Lower leg skin (tissue), 4 donors: ENCODE results near the gene TUBGCP6. TPM values are rescaled to one million over a fixed set of nuclear protein-coding genes. Genes with fewer than 3 reads are reported as not detected.
"Not testable (repeated sequence)": the region's sequence is repeated elsewhere in the genome, so short reads cannot be mapped to it uniquely, and the experiment has no call there.

Source experiments
- DNase-seq, 2 donors: peaks; one replicate each; pipeline ENCODE4 v3.0.0-alpha.2; 2019; ENCODE audit warnings: low spot score in 2 of 2
- H3K4me3 ChIP-seq: fragments of 200-600 bp; sonication (generic); 2 replicates; pipeline ENCODE4 v1.5.1; 2017; ENCODE audit warnings: mild to moderate bottlenecking, low read depth; ENCODE audit not compliant: poor library complexity, severe bottlenecking
- CTCF ChIP-seq, 3 donors: fragments of 450-650 bp; IDR thresholded peaks; one replicate each; pipeline ENCODE4 v1.5.1; 2016; ENCODE audit warnings: antibody characterized with exemption in 3 of 3, mild to moderate bottlenecking in 3 of 3, moderate library complexity in 2 of 3
- POLR2A ChIP-seq, 2 donors: fragments of 450-650 bp; IDR thresholded peaks; one replicate each; pipeline ENCODE4 v1.6.1; 2016 to 2017; ENCODE audit warnings: antibody characterized with exemption in 2 of 2, mild to moderate bottlenecking in 1 of 2, moderate library complexity in 1 of 2
- WGBS, 2 donors: methylation state at CpG; one replicate each; pipeline ENCODE4 v1.1.5; 2018; 5-methylcytosine and 5-hydroxymethylcytosine counted together
- intact Hi-C: fragments of 100-400 bp; cut with DNase I; formaldehyde crosslinking; loops from one replicate; pipeline ENCODE4 v1.15.0; 2023; ENCODE audit warnings: low total_unique reads
- total RNA-seq, 4 donors: library from RNA; depleted of rRNA; stranded (reverse); fragments of >200 nt; gene quantifications; one replicate each; pipeline ENCODE4 v1.1.0, GENCODE V29; 2016

TUBGCP6 gene
- total RNA-seq, 4 donors from 2014 or later, result 37.1 to 67.0 (median 52.5) TPM

- WGBS, 2 donors, result 24 to 25% methylated on average over 26 to 30 of the region's 36 CpGs
- no peak overlapping the region for H3K4me3 ChIP-seq
- intact Hi-C loops, result no loop called here
- TF ChIP-seq POLR2A (IDR thresholded peaks at IDR 0.05), result no peak
- no peak for TF ChIP-seq CTCF (IDR thresholded peaks at IDR 0.05)
- DNase-seq, result no peak
Measured at GRCh38 chr22:50169181-50169759, 75.6 kb downstream of the TUBGCP6 start.

- H3K4me3 ChIP-seq, DNase-seq, intact Hi-C loops: not testable (repeated sequence)
- 63 to 77% methylated on average over 5 of the region's 5 CpGs for WGBS, 2 donors
Measured at GRCh38 chr22:50168490-50169180, 76.2 kb downstream of the TUBGCP6 start.

- TF ChIP-seq CTCF (IDR thresholded peaks at IDR 0.05) (no peak), POLR2A (IDR thresholded peaks at IDR 0.05) (no peak)
- intact Hi-C loops, result no loop called here
- H3K4me3 ChIP-seq, result no peak overlapping the region
- WGBS, 2 donors, result 60 to 63% methylated on average over 11 of the region's 11 CpGs
- DNase-seq, result no peak
Measured at GRCh38 chr22:50167689-50168489, 76.9 kb downstream of the TUBGCP6 start.

Other genes with a start within 250 kb of the TUBGCP6 start
- not detected for gene IL17REL, start 232.3 kb downstream of the TUBGCP6 start, total RNA-seq
- not detected for gene TTLL8, start 186.7 kb downstream of the TUBGCP6 start, total RNA-seq
- 1 to 10 TPM in 2 of 4 donors, under 1 TPM in 2; 0.15 to 2.1 (median 1.0) TPM for gene MLC1, start 159.6 kb downstream of the TUBGCP6 start, total RNA-seq
- 1 to 10 TPM in 2 of 4 donors, under 1 TPM in 1, not detected in 1; 0.13 to 1.7 (median 1.6) TPM for gene MOV10L1, start 155.0 kb downstream of the TUBGCP6 start, total RNA-seq
- 1 to 10 TPM; 1.4 to 4.3 (median 1.8) TPM for gene PANX2, start 74.3 kb downstream of the TUBGCP6 start, total RNA-seq
- 10 to 100 TPM; 31.5 to 62.7 (median 46.4) TPM for gene TRABD, start 59.1 kb downstream of the TUBGCP6 start, total RNA-seq
- 10 to 100 TPM; 33.3 to 52.3 (median 43.1) TPM for gene SELENOO, start 44.0 kb downstream of the TUBGCP6 start, total RNA-seq
- gene HDAC10, start 6.2 kb upstream of the TUBGCP6 start, total RNA-seq, result 10 to 100 TPM; 36.4 to 60.7 (median 45.7) TPM
- gene MAPK12, start 16.7 kb upstream of the TUBGCP6 start, total RNA-seq, result 1 to 10 TPM in 3 of 4 donors, under 1 TPM in 1; 0.99 to 3.5 (median 1.8) TPM
- gene MAPK11, start 25.4 kb upstream of the TUBGCP6 start, total RNA-seq, result 1 to 10 TPM in 3 of 4 donors, under 1 TPM in 1; 0.65 to 8.1 (median 2.9) TPM
- gene PLXNB2, start 62.6 kb upstream of the TUBGCP6 start, total RNA-seq, result 100 to 1,000 TPM; 105 to 199 (median 155) TPM
- gene DENND6B, start 82.0 kb upstream of the TUBGCP6 start, total RNA-seq, result 1 to 10 TPM in 3 of 4 donors, under 1 TPM in 1; 0.97 to 8.8 (median 6.5) TPM
- 10 to 100 TPM; 32.0 to 56.3 (median 50.9) TPM for gene PPP6R2, start 98.3 kb upstream of the TUBGCP6 start, total RNA-seq
- gene SBF1, start 230.0 kb upstream of the TUBGCP6 start, total RNA-seq, result 100 to 1,000 TPM in 2 of 4 donors, 10 to 100 TPM in 2; 70.8 to 123 (median 87.2) TPM
- gene ADM2, start 236.5 kb upstream of the TUBGCP6 start, total RNA-seq, result under 1 TPM in 3 of 4 donors, not detected in 1; 0.19 to 0.56 (median 0.52) TPM
- gene MIOX, start 241.8 kb upstream of the TUBGCP6 start, total RNA-seq, result not detected